GM23248 (cell line): ENCODE data around the gene ABCA12.

Source experiments
- EZH2 ChIP-seq: fragments of 200-600 bp; sonication (generic); IDR thresholded peaks from 2 replicates; pipeline ENCODE4 v1.6.1; 2018; ENCODE audit warnings: antibody characterized with exemption, mild to moderate bottlenecking; ENCODE audit not compliant: insufficient read depth, poor library complexity, severe bottlenecking
- EZH2phosphoT487 ChIP-seq: fragments of 200-600 bp; sonication (generic); IDR thresholded peaks from 2 replicates; pipeline ENCODE4 v1.6.1; 2018; ENCODE audit warnings: antibody characterized with exemption, moderate library complexity, mild to moderate bottlenecking, low read depth; ENCODE audit not compliant: insufficient read depth

DNA sequence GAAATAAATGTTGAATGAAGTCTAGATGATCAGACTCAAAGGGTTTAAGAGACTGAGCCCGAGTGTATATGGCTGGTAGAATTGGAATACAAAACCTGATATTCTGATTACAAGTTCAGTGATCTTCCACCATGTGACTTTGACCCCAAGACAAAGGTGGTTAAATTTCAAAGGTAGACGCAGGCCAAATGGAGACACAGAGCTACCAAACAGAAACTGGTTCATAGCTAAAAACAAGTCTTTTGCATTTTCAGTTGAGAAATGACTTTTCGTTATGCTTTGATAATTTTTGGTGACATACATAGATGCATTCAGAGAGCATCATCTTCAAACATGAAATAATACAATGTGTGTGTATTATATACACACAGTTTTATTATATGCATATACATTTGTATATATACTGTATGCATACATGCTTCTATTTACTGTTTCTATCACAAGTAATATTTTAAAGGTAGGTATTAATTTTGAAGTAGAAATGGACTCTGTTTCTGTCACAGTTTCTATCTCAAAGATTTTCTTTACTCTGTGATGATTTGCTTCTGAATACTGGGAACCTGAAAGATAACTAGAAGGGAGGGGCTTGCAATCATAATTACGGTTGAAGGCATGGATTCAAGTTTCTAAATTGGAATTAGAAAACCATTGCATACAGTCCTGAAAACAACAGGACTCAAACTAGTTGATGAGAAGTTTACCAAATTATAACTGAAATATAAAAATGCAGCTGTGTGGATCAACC lies 142.3 kb downstream of the ABCA12 start:
- TF ChIP-seq EZH2, result no peak
- no peak for TF ChIP-seq EZH2phosphoT487
